NT2/D1 (cell line): ENCODE data around the gene GRHPR.

ENCODE experiments used
- DNase-seq: peaks from one replicate; pipeline ENCODE4 v3.0.0-alpha.2; 2011; ENCODE audit warnings: low read depth, low spot score
- H3K27me3 ChIP-seq: 2 replicates; pipeline ENCODE4 v1.6.0; 2011; ENCODE audit warnings: mild to moderate bottlenecking; ENCODE audit not compliant: insufficient read length, insufficient read depth
- H3K36me3 ChIP-seq: 2 replicates; pipeline ENCODE4 v1.6.1; 2011; ENCODE audit warnings: mild to moderate bottlenecking, low read length, mixed read lengths; ENCODE audit not compliant: insufficient read depth, insufficient read length
- H3K4me1 ChIP-seq: 2 replicates; pipeline ENCODE4 v1.5.1; 2011; ENCODE audit not compliant: insufficient read depth, insufficient read length
- H3K4me3 ChIP-seq: 2 replicates; pipeline ENCODE4 v1.5.1; 2011; ENCODE audit warnings: low read depth; ENCODE audit not compliant: insufficient read length
- H3K9ac ChIP-seq: 2 replicates; pipeline ENCODE4 v1.6.0; 2011; ENCODE audit warnings: low read depth; ENCODE audit not compliant: insufficient read length
- H3K9me3 ChIP-seq: 2 replicates; pipeline ENCODE4 v1.5.1; 2011; ENCODE audit warnings: mild to moderate bottlenecking, low read length; ENCODE audit not compliant: insufficient read depth
- SUZ12 ChIP-seq: IDR thresholded peaks from 2 replicates; pipeline ENCODE4 v1.6.1; 2011; ENCODE audit not compliant: insufficient read length, insufficient read depth; ENCODE audit errors: extremely low read depth
- YY1 ChIP-seq: IDR thresholded peaks from 2 replicates; pipeline ENCODE4 v1.6.1; 2011; ENCODE audit not compliant: insufficient read length, insufficient read depth
- ZNF274 ChIP-seq: IDR thresholded peaks from 2 replicates; pipeline ENCODE4 v1.6.1; 2011; ENCODE audit warnings: mild to moderate bottlenecking, low read depth, low read length

GRHPR gene

DNA sequence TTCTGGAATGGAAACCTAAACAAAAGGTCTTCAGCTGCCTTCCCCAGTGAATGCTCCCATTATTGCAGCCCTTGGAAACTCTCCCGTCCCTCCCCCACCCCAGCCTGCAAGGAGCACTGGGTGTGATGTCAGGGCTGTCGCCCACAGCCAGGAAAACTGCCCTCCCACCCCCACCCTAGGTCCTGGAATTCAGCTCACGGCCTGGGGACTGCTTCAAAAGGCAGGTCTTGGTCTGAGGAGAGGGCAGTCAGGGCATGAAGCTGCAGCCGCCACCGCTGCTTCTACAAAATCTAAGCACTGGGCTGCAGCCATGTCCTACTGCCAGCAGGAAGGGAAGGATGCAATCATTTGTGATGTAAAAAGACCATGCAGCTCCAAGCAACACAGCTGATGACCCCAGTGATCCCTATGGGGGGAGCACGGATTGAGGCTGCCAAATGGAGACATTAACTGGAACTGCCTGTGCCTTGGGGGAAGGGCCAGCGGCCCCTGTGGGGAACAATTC, 11.4 kb downstream of the GRHPR start:
- Histone ChIP-seq H3K27me3 (no peaks in the 10 kb centered on the region), H3K4me1 (peaks cover 25% of the 10 kb centered on the region), H3K9ac (peak overlapping the region; percentile 51), H3K36me3 (peaks cover 88% of the 10 kb centered on the region), H3K9me3 (no peaks in the 10 kb centered on the region), H3K4me3 (no peak overlapping the region)
- DNase-seq = peak; percentile 89
- TF ChIP-seq YY1 (no peak), SUZ12 (no peak), ZNF274 (no peak)

DNA sequence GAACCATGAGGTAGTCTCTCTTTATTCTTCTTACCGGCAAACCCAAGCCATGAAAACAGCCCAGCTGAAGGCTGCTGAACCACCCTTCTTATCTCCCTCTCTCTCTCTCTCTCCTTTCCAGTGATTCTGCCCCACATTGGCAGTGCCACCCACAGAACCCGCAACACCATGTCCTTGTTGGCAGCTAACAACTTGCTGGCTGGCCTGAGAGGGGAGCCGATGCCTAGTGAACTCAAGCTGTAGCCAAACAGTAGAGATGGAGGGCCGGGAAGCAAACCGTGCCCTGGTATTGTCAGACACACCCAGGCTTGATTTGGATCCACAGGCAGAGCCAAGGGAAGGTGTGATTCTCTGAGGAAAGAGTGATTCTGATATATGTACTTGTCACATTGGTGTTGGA, 14.0 kb downstream of the GRHPR start:
- Histone ChIP-seq H3K36me3 (peaks cover 88% of the 10 kb centered on the region), H3K9ac (no peak overlapping the region), H3K9me3 (no peaks in the 10 kb centered on the region), H3K4me3 (no peak overlapping the region), H3K4me1 (peaks cover 14% of the 10 kb centered on the region), H3K27me3 (no peaks in the 10 kb centered on the region)
- TF ChIP-seq SUZ12 = no peak
- no peak for TF ChIP-seq YY1
- no peak for DNase-seq

DNA sequence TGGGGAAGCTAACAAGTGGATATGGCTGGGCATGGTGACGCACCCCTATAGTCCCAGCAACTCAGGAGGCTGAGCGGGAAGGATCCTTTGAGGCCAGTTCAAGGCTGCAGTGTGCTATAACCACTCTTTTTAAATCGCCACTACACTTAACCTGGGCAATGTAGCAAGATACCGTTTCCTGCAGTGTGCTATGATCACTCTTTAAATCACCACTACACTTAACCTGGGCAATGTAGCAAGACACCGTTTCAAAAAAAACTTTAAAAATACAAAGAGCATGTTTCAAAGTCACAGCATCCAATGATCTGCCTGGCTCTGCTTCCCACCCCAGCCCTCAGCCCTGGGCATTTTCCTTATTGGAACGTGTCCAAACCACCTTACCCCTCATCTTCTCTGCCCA, 14.5 kb downstream of the GRHPR start:
- peaks cover 88% of the 10 kb centered on the region for H3K36me3 ChIP-seq
- TF ChIP-seq SUZ12 = no peak
- TF ChIP-seq ZNF274 = no peak
- no peak for TF ChIP-seq YY1

DNA sequence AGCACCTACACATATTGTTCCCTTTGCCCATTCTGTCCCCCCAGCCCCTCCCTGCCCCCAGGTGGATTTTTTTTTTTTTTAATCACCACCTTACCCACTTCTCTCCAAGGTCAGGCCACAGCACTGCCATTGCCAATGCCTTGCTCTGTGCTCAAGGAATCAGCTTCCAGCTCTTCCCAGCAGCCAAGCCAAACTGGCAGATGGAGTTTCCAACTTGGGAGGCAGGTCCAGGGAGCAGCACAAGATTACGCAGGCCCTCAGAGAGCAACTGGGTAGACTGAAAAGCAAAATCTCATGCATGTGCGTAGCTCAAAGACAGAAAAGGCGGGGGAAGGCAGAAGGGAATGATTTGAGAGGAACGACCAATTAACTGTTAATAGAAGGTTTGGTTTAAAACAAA, 15.1 kb downstream of the GRHPR start:
- H3K4me1 ChIP-seq = peaks cover 9% of the 10 kb centered on the region
- no peak for TF ChIP-seq ZNF274
- TF ChIP-seq SUZ12 = no peak
- TF ChIP-seq YY1 = no peak
- peaks cover 89% of the 10 kb centered on the region for H3K36me3 ChIP-seq
- H3K9me3 ChIP-seq = no peaks in the 10 kb centered on the region
- no peak overlapping the region for H3K9ac ChIP-seq
- DNase-seq = no peak
- no peaks in the 10 kb centered on the region for H3K27me3 ChIP-seq
- H3K4me3 ChIP-seq = no peak overlapping the region

More for the DNA sequence above, 14.5 kb downstream of the GRHPR start:
- peaks cover 14% of the 10 kb centered on the region for H3K4me1 ChIP-seq
- H3K4me3 ChIP-seq = no peak overlapping the region
- H3K9me3 ChIP-seq = no peaks in the 10 kb centered on the region
- H3K27me3 ChIP-seq = no peaks in the 10 kb centered on the region
- no peak overlapping the region for H3K9ac ChIP-seq
- no peak for DNase-seq

DNA sequence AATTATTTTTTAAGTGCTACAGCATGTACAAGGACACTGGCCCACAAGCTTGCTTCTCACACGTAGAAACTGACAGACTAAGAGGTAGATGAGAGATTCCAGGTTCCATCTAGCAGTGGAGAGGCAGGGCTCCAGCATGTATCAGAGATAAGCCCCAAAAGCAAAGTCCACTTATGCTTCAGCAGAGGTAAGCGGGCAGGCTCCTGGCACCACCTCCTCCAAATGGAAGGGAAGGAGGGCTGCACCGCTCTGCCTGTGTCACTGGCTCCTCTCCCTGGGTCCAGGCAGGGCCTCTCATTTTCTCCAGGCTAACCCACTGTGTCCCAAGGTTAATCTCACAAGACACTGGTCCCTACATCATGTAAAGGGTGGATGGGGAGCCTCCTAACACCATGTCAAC, 15.9 kb downstream of the GRHPR start:
- DNase-seq = no peak
- Histone ChIP-seq H3K9ac (no peak overlapping the region), H3K27me3 (no peaks in the 10 kb centered on the region), H3K4me1 (peaks cover 5% of the 10 kb centered on the region), H3K36me3 (peaks cover 87% of the 10 kb centered on the region), H3K4me3 (no peak overlapping the region), H3K9me3 (no peaks in the 10 kb centered on the region)
- TF ChIP-seq YY1 (no peak), SUZ12 (no peak), ZNF274 (no peak)

DNA sequence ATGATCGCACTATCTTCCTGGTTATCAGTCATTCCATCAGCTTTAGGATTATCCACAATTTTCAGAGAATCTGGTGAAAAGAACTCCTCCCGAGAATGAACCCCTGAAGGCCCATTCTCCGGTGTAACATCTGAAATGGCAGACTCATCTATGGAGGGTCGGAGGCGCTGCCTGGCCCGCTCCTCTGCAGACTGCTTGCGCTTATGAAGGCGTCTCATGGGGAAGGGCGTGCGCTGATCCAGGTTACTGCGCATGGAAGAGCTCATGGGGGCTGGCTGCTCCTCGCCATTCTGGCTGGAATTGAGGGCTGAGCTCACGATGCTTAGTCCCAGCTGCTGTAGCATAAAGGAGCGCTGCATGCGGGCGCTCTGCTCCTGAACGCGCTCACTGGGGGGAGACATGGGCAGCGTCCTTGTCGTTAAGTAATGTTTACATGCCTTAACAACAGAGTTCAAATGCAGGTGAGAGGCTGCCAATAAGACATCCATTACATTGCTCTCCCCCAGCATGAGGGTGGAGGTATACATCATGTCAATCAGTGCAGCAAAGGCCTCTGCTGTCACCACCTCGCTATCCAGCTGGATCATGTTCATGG, 19.4 kb downstream of the GRHPR start:
- Histone ChIP-seq H3K4me3 (no peak overlapping the region), H3K27me3 (no peaks in the 10 kb centered on the region), H3K4me1 (no peaks in the 10 kb centered on the region), H3K9me3 (no peaks in the 10 kb centered on the region), H3K36me3 (peaks cover 62% of the 10 kb centered on the region), H3K9ac (no peak overlapping the region)
- TF ChIP-seq SUZ12 (no peak), YY1 (no peak), ZNF274 (no peak)
- no peak for DNase-seq

DNA sequence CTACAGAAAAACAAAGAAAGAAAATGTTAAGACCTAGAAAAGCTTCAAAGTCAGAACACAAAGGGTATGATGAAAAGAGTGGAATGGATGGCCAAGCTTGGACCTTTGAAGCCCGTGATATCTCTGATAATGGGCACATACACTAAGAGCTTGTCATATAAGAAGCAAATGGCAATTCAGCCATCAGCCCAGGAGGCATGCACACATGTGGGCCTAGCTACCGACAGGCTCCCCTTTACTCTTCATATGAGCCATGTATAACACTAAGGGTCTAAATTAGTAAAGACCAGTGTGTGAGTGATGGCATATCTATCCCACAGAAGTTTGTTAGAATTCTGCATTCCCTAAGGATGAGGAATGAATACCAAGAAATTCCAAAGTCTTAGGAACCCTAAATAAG, 20.1 kb downstream of the GRHPR start:
- no peaks in the 10 kb centered on the region for H3K27me3 ChIP-seq
- no peak for DNase-seq
- H3K9ac ChIP-seq = no peak overlapping the region
- no peak for TF ChIP-seq SUZ12
- TF ChIP-seq YY1 = no peak
- TF ChIP-seq ZNF274 = no peak
- H3K9me3 ChIP-seq = no peaks in the 10 kb centered on the region
- H3K36me3 ChIP-seq = peaks cover 55% of the 10 kb centered on the region
- H3K4me3 ChIP-seq = no peak overlapping the region
- H3K4me1 ChIP-seq = no peaks in the 10 kb centered on the region
